ENCODE measurements around the gene PLA2G2F.

Gene PLA2G2F, protein sequence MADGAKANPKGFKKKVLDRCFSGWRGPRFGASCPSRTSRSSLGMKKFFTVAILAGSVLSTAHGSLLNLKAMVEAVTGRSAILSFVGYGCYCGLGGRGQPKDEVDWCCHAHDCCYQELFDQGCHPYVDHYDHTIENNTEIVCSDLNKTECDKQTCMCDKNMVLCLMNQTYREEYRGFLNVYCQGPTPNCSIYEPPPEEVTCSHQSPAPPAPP

DNA sequence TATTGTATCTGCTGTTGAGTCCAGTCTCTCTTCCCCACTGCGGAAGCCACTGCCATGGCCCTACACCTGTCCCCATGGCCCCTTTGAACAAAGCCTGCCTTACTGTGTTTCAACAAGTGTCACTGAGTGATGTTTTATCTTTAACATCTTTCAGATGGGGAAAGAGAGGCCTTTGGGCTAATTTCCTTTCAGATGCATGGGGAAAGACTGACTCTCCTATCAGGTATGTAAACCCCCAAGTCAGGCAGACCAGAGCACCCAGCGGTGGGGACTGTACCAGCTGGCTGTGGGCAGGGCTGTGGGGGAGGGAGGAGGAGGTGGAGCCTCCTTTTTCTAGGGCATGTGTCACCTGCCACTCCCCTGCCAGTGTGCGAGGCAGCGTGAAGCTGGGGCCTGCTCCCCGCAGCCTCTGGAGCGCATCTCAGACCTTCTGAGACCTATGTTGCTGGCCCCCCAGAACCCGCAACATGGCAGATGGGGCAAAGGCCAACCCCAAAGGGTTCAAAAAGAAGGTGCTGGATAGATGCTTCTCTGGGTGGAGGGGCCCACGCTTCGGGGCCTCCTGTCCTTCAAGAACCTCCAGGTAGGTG, at the start of gene PLA2G2F:
PLA2G2F (plus strand) TSS at position 363 of the 590 bp plus-strand sequence; CDS start at position 468, 105 bp downstream.
- no peak for DNase-seq

DNA sequence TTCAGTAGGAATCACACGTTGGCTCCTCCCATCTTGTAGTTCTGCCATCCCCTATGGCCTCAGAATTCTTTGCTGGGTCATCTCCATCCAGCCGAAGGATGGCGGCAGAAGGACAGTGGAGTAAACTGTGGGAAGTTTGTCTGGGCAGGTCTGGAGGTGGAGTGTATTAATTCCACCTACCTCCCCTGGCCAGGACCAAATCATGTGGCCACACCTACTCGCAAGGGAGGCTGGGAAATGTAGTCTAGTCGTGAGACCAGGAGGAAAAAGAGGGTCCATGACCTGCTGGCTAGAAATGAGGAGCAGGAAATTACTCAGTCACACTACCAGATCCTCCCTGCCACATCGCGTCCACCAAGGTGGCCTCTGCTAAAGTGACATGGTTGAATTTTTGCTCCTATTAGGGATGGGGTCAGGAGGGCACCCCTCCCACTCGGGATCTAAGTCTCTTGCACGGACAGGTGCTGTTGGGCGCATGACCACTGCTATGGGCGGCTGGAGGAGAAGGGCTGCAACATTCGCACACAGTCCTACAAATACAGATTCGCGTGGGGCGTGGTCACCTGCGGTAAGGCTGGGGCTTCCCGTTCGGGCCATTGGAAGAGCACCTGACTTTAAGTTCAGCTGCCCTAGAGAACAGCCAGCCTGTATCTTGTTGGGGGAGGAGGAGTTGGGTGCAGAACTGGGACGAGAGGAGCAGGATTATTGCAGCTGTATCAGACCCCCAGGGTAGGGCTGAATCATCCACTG, 49.6 kb upstream of the PLA2G2F start:
- DNase-seq = no peak

DNA sequence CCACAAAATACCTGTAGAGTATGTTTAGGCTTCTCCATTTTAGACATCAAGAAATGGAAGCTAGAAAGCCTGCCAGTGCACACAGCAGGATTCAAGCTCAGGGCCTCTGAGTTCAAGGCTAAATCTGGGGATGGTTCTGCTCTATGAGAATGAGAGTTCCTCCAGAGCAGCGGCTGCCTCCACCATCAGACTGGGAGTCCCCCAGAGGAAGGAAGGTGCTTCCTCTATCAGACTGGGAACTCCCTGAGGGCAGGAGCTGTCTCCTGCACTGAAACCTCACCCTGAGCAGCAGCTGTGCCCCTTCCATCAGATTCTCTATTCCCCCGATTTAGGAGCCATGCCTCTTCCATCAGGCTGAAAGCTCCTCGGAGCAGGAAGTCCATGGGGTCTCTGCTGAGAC, 49.0 kb upstream of the PLA2G2F start:
- DNase-seq = no peak

DNA sequence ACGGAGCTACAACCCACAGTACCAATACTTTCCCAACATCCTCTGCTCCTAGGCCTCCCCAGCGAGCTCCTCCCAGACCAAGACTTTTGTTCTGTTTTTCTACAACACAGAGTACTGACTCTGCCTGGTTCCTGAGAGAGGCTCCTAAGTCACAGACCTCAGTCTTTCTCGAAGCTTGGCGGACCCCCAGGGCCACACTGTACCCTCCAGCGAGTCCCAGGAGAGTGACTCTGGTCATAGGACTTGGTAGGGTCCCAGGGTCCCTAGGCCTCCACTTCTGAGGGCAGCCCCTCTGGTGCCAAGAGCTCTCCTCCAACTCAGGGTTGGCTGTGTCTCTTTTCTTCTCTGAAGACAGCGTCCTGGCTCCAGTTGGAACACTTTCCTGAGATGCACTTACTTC, 48.5 kb upstream of the PLA2G2F start:
- DNase-seq = no peak

DNA sequence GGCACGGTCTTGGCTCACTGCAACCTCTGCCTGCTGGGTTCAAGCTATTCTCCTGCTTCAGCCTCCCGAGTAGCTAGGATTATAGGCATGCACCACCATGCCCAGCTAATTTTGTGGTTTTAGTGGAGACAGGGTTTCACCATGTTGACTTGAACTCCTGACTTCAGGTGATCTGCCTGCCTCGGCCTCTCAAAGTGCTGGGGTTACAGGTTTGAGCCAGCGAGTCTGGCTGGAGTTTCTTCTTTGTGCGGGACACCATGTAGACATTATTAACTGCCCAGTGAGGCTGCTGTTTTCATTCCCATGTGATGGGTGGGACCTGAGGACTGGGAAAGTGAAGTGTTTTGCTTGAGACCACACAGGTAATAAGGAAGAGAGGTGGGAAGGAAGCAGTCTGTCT, 45.8 kb upstream of the PLA2G2F start:
- no peak for DNase-seq

DNA sequence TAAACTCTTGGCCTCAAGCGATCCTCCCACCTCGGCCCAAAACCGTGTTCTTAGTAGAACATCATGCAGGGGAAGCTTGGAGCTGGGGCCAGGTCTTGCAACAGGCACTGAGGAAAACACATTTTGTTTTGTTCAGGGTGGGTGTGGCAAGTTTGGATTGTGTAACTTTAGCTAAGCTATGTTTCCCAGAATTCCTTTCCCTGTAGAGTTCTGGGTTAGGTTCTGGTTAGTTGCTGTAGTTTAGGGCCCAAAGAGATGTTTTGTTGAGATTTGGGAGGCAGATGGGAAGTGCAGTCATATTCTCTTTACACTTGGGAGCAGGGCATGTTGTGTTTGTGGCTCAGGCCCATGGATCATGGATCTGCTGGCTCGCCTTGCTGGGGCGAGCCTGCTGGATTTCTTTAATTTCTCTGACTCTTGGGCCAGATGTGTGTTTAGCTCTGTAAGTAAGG, 45.2 kb upstream of the PLA2G2F start:
- no peak for DNase-seq

DNA sequence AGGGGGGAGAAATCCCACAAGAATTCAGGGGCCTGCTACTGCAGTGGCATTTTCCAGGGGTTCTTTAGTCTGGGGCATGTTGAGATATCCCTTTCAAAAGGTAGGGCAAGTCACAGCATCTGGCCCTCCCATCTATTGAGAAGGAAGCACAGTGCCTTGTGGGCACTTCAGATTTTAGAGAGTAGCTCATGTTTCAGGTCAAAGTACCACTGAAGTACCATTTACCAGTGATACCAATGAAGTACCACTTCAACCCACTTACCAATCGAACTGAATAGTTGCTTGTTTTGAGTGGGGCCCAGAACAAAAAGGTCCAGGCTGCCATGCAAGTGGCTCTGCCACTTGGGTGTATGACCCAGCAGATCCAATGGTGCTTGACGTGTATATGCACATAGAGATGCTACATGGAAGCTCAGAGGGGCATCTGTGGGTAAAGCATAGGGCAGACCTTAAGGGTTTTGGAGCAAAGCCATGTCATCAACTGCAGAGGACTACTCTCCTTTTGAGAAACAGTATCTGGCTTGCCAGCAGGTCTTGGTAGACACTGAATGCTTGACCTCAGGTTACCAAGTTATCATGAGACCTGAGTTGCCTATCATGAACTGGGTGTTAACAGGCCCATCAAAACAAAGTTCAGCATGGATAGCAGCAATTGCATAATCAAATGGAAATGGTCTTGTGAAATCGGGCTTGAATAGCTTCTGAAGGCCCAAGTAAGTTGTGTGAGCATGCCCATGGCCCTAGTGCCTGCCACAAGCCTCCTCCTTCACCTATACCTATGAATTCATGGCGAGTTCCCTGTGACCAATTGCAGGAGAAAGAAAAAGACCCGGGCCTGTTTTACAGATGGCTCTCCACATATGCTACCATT, 43.3 kb upstream of the PLA2G2F start:
- no peak for DNase-seq

DNA sequence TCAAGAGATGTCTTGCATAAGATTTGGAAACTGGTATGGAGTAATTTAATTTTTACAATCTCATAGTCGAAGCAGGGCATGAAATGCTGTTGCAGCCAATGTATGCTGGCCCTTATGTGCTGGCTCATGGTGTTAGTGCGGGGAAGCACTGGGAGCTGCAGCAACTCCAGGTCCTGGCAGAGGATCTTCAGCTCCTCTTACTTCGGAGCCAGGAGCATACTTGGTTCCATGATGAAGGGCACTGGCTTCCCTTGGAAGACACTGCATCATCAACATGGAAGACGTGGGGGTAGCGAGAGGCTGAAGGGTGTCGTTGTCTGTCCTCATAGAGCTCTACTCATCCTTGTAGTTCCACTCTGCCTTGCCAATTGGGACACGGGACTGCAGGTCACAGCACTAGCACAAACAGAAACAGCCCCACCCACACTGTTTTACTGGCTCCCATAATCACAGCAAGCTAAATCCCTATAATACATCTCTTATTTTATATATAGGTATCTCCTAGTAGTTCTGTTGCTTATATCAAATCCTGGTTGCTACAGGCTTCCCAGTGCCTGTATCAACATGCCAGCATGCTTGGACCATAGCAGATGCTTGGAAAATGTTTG, 42.2 kb upstream of the PLA2G2F start:
- DNase-seq = no peak

DNA sequence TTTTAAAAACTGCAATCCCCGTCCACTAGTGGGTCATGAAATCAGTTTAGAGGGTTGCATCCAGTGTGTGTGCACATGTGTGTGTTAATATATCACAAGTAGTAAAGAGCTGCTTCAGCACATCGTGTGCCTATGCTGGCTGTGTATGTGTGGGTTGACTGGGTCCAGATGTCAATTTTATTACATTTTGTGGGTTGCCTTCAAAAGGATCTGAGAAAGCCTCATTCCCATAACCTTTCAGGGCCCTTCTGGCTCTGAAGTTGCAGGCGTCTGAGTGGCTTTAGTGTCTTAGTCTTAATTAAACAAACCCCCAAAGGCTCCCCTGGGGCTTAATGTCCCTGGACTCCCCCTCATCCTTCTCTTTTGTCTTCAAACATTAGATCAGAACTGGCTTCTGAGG, 39.6 kb upstream of the PLA2G2F start:
- DNase-seq = no peak

DNA sequence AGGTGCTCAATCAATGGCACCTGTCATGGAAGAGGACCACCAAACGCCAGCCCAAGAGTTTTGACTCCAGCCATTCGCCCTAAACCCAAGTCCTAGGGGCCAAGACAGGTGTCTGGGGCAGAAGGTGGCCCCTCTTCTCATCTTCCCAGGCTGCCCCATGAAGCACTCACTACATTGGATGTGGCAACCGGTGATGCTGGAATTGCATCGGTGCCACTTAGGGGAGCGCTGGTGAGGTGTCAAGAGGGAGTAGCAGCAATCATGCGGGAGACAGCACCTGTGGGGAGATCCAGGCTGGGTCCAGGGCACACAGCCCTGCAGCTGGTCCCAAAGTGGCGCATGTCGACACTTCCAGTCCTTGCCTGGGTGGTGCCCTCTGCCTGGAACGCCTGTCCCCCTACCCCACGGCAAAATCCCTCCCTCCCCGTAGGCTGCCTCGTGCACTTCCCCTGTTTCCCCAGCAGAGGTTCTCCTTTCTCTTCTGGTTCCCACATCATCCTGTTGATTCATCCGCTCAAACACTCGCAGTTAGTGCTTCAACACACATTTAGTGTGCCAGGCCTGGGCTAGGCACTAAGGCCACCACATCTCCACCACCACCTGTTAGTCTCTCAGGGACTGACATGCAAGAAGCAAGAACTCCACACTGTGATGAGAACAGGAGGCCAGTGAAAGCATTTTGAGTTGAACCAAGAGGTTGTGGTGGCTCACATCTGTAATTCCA, 38.3 kb upstream of the PLA2G2F start:
- DNase-seq = no peak

DNA sequence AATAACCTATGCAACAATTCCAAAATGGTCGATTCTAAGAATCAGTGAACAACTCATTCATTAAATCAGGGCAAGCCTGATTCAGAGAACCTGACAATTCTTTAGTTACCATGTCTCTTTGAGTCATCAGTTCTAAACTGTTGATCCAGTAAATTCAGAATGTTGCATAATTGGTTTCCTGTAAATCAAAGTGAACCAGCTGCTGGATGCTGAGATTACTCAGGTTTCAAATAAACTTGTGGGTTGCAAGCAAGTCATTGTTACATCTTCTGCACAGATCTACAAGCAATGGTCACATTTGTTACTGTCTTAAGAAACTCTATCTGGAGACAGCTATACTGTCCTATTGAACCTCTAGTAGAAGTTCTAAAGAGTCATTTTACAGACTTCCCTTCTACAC, 36.2 kb upstream of the PLA2G2F start:
- no peak for DNase-seq

DNA sequence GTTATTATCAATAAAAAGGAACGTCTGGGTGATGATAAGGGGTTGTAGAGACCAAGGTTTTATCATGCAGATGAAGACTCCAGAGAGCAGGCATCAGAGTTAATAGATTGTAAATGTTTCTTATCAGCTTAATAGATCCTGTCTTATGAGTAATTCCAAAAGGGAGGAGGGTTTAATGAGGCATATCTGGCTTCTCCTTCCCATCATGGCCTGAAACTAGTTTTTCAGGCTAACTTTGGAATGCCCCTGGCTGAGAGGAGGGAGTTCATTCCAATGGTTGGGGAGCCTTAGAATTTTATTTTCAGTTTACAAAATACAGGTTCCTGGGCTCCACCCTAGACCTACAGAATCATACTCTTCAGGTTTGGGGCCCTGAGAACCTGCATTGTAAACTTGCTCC, 33.3 kb upstream of the PLA2G2F start:
- no peak for DNase-seq

DNA sequence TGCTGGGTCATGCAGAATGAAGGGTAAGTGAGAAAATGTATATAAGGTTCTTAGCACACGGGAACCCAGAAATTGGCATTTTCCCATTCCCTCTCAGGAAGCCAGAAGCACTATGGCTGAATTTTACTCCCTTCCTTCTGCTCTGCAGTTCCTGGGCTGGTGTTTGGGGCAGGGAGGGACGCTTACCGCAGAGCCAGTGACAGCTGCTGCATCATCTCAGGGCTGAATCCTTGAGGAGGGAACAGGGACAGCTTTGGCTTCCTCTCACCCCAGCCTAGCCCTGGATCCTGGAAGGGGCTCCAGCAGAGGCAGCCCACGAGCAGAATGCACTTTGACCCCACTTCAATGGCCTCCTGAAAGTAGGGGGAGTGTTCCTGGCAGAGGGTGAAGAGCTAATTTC, 31.8 kb upstream of the PLA2G2F start:
- DNase-seq = no peak

DNA sequence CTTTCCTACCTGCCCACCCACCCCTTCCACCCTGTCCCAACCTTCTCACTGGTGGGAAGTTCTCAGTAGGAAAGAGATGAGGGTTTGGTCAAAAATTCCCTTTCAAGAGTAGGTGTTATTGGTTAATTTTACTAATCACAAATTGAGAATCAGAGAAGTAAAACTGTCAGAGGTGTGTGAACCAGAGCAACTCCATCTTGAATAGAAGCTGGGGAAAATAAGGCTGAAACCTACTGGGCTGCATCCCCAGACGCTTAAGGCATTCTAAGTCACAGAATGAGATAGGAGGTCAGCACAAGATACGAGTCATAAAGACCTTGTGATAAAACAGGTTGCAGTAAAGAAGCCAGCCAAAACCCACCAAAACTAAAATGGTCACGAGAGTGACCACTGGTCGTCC, 31.3 kb upstream of the PLA2G2F start:
- no peak for DNase-seq

DNA sequence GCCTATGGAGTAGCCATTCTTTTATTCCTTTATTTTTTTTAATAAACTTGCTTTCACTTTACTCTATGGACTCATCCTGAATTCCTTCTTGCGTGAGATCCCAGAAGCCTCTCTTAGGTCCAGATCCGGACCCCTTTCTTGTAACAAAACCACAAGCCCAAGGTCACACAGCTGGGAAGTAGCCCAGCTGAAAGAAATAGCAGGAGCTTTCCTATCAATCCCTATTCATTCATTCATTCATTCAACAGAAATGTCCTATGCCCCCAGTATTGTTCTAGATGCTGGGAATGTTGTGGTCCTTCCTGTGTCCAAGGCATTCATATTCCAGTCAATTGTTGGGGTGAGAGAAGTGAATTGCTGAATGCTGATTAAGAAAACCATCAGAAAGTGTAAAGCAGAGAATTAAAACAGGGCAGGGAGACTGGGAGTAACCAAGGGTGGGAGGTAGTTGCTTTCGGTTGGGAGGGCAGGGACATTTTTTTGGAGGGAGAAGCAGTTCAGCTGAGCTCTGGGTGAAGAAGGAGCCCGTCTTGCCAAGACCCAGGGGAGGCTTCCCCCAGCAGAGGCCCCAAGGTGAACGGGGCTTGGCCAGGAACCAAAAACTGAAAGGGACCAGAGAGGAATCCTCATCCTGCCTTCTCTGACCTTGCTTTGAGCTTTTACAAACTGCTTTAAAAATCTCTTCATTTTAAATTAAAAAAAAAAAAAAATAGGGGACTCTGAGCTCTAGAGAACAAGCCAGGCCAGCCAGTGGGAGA, 30.6 kb upstream of the PLA2G2F start:
- DNase-seq = no peak

DNA sequence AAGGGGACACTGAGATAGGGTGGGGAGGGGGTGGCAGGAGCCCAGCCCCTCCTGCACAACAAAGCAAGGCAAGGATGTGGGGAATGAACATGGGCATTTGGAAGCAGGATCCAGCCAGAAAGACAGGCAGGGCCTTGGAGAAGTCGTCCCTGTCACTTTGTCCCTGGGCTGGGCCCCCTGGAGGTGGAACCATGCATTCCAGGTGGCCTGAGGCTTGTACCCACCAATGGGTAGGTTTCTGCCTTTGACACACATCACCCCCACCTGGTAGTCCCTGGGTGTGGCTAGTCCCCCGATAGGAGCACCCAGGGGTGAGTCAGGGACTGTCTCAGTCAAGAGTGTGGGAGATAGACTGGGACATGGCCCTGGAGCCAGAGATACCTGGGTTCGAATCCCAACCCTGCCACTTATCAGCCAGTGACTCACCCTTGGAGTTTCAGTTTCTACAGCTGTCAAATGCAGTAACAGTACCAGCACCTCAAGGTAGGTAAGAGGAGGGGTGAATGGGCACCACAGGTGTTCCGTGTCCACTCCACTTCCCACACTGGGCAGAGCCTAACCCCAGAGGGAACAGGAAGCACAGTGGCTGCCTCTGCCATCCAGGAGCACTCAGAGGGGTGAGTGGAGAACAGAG, 29.8 kb upstream of the PLA2G2F start:
- no peak for DNase-seq

DNA sequence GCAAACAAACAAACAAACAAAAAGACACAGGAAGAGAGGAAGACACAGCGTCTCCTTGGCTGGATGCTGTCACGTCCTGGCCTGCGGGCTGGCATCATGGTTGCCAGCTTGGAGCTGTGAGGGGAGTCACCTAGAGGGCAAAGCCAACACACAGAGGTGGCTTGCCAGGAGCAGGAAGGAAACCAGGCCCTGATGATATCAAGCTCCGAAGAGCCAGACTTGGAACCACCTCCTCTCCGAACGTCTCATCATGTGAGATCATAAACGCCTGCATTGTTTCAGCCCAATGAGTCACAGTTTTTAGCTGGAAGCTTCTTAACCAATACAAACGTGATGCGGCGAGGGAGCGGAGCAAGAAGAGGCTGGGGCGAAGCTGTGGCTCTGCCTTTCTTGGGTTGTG, 28.4 kb upstream of the PLA2G2F start:
- no peak for DNase-seq

DNA sequence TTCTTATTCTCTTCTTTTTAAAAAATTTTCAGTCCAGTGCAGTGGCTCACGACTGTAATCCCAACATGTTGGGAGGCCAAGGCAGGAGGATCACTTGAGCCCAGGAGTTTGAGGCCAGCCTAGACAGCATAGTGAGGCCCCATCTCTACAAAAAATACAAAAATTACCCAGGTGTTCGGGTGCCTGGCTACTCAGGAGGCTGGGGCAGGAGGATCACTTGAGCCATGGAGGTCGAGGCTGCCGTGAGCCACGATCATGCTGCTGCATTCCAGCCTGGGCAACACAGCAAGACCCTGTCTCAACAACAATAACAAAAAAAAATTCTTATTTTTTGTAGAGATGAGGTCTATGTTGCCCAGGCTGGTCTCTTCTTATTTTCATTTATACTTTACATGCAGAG, 27.7 kb upstream of the PLA2G2F start:
- DNase-seq = no peak

DNA sequence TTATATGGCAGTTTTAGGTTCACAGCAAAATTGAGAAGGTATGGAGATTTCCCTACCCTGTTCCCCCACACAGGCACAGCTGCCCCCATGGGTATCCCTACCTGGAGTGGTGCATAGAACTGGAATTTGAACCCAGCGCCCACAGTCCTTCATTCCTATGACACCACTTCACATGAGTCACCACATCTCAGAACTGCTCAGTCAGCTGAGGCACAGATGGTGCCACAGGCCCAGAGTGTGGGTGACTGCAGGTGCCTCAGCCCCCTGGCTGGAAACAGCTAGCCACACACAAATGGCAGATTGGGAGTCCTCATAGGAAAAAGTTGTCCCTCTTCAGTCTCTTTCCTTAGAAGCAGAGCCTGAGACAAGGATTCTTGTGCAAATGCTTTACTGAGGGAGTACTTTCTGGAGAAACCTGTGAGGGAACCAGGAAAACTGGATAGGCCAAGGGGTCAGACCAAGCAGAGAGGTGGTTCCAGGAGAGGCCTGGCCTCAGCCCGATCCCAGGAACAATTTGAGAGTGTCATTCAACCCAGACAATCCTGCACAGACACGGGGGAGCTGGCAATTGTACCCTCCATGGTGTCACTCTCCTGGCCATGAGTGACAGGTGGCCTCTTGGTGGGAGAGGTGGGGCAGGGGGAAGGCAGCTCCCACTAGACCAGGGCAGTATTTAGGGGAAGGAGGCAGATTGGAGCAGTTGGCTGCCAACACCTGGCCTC, 26.7 kb upstream of the PLA2G2F start:
- no peak for DNase-seq

DNA sequence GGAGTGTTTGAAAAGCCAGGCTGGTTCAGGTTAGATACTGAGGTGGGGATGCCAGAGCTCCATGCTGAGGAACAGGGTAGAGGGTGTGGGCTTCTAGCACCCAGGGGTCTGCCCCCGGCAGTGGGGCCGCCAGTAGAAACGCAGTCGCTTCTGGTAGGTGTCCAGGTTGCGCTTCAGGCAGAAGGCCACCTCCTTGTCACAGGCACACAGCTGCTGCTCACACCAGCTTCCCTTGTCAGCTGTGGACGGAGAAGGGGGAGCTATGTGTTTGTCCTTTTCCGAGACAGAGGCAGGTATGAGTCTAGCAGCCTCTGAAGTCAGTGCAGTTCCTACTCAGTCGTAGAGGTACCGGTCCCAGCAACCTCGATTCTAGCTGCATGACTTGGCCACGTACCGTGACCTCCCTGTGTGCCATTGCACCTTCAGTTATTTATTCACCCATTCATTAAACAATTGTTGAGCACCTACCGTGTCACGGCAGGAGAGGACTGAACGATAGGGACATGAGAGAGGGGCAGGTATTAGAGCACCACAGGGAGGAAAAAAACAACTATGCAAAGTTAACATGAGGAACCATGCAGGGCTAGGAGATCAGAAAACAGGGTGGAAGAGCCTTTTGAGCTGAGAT, 25.0 kb upstream of the PLA2G2F start:
- no peak for DNase-seq
